ENCODE results near the gene HOMER1.

The HOMER1 gene

DNA sequence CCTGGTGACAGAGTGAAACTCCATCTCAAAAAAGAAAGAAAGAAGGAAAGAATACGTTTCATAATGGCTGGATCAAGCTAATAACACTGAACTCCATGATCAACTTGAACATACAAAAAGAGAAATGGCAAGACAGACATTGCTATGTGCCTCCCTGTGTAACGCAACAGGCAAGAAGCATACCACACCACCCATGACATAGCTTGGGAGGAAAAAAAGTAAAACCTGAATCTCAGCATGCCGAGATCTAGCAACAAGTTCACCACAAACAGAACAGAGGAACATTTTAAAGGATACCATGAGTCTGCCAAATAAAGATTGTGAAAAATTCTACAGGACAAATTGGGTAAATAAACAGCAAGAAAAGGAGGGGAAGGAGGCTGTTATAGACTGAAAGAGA, 26.7 kb downstream of the HOMER1 start:
- no peak for DNase-seq

DNA sequence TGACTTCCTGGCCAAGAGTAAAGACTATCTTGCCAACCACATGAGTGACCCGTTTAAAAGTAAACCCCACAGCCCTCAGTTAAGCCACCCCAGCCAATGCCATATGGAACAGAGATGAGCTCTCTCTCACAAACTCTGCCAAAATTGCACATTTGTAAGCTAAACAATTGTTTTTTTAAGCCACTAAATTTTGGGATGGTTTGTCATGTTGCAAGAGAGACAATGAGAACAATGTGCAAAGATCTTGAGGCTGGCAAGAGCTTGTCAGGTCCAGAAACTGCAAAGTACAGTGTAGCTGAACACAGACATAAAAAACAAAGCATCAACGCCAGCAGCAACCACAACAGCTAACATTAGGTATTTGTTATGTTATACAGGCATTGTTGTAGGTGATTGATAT, 27.8 kb downstream of the HOMER1 start:
- DNase-seq, result no peak

DNA sequence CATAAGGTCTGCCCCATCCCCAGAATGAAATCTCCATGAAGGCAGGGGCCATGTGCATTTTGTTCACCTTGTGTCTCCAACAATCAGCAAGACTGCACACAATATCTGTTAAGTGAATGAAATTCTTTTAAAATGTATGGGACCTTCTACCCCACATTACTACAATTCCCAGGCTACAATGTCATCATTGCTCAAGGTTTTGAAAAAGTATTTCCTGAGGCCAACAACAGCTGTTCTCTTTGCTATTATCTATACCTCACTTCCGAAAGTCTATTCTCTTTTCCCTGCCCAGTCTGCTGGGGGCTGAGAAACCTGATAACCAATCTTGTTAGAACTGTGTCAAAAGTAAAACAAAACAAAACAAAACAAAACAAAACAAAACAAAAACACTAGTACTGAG, 29.2 kb downstream of the HOMER1 start:
- no peak for DNase-seq

DNA sequence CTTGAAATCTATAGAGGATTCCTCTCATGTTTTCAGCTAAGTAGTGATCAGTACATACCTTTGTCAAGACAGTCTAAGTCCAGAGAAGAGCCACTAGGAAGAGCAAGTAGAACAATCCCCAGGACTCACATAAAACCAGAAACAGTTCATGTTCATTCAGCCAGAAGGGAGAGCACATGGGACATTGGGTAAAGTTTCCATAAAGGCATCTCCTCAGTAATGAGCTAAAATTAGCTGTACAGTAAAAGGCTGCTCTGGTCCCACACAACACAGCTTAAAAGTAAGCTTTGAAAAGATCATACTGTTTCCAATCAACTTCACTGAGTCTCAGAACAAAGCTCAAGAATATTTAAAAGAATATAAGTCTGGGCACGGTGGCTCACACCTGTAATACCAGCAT, 32.4 kb downstream of the HOMER1 start:
- no peak for DNase-seq

DNA sequence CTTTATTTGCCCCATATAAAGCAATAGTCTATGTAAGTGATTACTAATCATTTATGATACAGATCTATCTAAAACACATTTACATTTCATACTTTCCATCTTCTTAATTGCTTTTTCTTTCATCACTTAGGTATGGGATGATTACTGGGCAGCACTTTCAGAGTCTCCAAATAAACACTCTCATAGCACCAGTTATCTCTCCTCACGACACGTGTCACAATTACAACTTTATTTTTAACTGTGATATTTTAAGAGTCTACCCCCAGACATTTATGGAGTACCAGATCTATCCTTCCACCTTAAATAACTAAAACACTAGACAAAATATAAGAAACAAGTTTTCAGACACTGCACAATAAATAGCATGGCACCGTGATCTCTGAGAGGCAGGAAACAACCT, 32.9 kb downstream of the HOMER1 start:
- DNase-seq, result no peak

DNA sequence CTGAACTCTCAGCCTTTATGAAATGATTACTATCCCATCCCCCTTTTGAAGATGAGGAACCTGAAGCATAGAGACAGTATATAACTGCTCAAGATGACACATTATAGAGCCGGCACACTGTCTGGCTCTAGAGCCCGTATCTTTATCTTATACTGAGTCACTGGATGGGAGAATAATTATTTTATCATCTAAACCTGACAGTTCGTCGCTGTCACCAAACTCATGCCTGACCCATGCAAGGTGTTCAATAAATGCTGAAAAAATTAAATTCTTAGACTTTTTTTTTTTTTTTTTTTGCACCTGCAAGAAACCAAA, 38.8 kb downstream of the HOMER1 start:
- no peak for DNase-seq

DNA sequence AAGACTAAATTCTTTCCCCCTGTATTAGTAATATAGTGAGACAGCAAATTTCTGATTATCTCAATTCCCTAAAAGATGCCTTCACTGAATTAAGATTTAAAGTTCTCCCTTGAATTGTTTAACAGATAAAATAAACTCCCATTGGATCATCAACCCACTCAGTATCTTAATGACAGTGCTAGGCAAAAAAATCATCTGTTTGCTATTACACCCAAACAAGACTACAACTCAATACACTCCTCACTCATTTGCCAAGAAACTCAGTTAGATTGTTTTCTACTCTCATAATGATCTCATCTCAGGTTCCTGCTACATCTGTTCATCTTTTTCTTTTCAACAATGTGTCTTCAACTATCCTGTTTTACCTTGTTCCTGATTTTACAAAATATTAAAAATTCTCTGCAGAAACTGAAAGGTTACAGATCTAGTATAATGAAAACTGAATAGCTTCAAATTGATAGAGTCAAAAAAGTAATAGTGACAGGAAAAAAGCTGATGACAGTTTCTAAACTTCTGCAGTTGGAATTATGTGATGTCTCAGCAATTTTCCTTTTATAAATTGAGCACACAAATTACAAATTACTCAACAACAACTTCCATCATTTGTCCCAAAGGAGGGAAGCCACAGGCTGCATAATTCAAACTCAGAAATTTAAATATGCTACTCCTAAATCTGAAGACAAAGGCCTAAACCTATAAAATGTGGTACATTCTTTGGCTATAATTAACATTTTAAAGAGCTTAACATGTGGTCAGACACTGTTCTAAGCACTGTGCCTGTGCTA, 39.4 kb downstream of the HOMER1 start:
- DNase-seq, result no peak

DNA sequence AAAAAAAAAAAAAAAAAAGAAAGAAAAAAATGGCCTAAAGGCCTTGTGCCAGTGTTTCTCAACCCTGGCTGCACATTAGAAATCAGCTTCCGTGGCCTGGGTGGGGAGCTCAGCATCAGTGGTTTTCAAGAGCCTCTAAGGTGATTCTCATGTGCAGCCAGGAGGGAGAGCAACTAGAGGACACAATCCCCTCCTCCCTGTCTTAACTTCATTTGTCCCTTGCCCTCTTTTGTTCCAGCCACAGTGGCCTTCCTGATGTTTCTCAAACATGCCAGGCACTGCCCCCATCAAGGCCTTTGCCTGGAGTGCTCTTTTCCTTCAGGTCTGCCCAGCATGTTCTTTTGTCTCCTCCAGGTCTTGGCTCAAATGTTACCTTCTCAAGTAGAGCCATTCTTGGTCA, 42.4 kb downstream of the HOMER1 start:
- DNase-seq, result no peak

DNA sequence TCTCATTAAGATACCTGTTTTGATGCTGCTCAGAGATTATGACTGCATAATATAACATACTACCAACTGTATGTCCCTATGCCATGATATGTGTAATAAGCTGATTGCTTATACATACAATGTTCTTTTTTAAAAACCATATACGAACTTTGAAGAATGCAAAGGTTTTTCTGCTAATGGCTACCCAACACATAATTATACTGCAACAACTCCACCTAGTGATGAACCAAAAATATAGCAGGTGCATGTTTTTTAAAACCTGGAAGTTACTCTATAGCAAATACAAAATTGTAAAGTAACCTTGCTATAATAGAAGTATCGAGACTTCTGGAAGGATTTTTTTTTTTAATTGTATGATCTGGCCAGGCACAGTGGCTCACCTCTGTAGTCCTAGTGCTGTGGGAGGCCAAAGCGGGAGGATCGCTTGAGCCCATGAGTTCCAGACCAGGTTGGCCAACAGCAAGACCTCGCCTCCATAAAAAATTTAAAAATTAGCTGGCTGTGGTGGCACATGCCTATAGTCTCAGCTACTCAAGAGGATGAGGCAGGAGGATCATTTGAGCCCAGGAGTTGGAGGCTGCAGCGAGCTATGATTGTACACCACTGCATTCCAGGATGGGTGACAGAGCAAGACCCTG, 49.1 kb downstream of the HOMER1 start:
- no peak for DNase-seq

DNA sequence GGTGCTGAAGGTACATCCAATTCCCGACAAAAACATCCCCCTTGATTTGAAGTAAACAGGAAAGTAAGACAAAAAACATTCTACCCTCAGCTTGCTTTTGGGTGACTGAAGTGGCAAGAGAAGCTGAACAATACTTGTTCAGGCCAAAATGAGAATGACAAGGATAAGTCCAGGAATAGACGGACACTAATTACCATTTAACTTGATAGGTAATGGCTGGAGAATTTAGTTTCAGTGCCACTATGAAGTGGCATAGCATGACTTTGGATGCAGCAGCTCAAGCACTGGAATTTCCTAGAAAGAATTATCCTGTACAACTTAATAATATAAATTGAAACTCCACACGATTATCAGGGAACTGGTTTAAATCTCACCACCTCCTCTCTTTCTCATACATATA, 49.7 kb downstream of the HOMER1 start:
- DNase-seq, result no peak

DNA sequence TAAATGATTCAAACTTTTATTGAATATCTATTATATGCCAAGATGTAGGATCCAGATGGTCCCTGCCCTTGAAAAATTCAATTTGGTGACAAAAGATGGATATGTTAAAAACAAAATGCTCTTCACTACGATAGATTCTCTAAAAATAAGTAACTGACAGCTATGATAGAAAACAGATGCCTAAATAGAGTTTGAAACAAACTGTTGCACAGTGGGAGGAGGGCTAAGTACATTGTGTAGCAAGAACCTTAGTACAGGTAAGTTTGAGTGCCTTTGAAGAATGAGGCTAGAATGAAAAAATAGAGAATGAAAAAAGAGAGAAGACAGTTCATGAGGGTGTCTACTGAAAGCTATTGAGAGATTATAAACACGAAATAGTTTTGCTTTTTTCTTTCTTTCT, 54.3 kb downstream of the HOMER1 start:
- DNase-seq, result no peak

DNA sequence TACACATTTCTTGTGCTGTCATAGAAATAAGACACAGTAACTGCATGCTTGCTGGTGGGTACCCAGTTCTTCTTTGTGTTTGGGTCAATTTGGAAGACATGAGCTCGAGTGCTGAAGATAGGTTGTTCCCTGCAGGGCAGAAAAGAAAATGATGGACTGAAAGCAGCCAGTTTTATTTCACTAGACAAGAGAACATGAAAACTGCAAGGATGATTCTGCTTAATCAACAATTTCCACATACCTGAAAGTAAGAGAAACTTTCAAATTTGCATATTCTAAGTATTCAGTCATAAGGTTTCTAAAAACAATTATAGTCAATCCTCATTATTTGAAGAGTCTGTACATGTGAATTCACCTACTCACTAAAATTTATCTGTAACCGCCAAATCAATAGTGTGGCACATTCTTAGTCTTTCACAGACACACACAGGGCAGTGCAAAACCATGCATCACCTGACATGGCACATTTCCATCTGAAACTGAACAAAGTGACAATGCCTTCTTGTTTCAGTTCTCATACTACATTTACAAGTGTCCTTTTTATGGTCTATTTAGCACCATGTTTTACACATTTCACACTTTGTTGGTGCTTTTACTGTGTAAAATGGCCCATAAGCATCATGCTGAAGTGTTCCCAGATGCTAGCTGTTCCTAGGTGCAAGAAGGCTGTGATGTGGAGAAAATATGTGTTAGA, 56.9 kb downstream of the HOMER1 start:
- no peak for DNase-seq

DNA sequence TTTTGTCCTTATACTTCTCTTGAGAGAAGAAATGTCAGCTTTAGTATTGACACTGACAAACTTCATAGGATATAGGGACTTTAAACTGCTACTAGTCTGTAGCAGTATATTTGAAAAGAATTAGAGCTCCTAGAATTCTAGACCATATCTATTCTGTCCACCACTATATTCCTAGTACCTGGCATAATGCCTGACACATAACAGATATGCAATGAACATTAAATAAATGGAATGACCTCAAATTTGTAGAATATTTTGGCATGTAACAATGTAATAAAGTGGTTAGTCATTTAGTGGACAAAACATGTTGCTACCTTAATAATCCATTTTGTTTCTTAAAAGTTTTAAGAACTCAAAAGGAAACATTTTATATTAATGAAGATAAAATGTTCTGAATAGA, 57.5 kb downstream of the HOMER1 start:
- DNase-seq, result no peak

DNA sequence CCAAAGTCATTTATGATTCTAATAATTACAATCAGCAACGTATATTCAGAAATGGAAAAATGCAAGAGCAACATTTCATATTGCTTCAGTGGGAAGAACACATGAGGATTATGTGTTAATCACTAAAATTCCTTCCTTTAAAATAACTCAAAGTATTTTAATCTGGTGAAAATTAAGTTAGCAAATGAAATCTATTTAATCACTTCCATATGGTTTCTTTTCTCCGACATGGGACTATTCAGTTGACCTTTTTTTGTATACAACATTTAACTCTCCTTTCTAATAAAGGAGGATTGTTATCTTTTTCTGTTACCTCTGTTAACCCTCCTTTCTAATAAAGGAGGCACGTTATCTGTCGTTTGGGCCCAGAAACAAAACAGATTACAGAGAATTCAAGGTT, 59.9 kb downstream of the HOMER1 start:
- no peak for DNase-seq

DNA sequence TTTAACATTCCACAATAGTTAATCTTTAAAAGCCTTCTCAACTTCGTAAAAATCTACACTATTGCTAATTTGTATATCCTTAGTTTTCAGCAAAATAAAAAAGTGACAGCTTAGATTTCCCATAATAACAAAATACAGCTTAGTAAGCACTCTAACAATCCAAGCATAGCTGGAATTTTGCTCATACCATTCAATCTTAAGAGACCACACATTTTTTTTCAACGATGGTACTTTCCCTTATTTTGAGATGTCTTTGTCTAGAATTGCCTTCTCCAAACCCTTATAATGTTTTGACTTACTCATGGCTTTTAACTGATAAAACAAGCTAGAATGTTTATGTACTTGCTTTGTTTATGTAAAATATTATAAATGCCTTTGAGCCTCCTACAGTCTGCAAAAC, 65.6 kb downstream of the HOMER1 start:
- no peak for DNase-seq

DNA sequence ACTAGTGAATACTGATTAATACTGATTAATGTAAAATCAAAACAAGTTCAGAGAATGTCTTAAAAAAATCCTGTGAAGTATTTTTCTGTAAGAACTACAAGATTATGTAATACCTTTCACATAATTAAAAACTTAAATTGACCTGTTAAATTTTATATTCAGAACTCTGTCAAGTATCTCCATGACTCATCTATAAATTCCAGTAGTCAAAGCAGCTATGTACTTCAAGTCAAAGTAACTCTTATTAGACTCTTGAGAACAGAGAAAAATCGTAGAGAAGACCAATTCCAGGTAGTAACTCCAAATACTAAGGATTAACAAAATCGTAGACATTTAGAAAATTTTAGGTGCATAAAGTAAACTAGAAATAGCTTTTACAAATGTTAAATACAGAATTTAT, 77.1 kb downstream of the HOMER1 start:
- DNase-seq, result no peak

DNA sequence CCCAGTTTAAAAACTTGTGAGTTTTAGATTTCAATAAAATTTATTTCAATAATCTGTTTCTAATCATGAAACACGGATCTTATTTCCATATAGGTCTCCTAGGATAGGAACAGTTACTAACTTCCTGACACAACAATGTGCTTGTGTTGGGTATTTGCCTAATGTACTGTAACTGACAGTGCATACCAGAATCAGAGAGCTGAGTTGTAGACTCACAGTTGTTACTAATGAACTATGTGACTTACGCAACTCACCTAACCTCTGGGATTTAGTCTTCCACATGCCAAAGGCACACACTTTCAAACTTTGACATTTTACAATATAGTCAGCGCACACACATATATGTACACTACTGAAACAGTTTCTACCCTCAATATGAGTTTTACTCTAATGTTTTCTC, 77.7 kb downstream of the HOMER1 start:
- DNase-seq, result no peak

DNA sequence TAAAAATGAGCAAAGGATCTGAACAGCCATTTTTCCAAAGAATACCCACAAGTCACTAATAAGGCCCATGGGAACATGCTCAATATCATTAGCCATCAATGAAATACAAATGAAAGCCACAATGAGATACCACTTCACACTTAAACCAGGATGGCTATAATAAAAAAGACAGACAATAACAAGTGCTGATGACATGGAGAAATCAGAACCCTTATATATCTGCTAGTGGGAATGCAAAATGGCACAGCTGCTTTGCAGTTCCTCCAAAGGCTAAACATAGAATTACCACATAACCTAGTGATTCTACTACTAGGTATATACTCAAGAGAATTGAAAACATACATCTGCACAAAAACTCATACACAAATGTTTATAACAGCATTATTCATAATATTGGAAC, 83.7 kb downstream of the HOMER1 start:
- no peak for DNase-seq

DNA sequence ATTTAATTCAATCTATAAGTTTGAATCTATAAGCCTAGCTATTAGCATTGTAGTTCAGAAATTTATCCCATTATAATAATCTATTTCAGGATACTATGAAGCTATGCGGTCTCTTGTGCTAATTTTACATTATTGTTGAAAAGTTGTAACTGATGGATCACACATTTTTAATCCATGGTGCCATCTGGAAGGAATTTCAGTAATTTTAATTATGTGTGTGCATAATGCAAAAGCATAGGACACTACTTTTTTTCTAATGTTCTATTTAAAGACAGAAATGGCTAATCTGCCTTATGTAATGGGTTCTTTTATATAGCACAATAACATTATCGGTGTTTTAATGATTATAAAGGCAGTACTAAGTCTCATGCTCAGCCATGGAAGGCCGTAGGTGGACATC, 90.6 kb downstream of the HOMER1 start:
- DNase-seq, result no peak

DNA sequence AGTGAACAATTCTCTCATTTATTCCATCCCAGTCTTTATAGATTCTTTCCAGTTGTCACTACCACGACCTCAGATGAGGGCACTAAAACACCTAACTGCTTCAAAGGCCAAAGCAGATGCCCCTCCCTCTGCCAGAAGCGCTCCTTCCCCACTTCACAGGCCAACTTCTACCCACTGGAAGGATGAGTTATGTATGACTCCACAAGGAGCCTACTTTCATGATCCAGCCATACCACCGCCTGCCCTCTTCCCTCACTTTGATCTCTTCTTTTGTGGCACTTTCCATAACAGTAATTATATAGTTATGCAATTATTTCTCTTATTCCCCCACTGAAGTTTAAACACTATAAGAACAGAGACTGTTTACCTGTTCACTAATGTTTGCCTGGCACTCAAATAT, 93.7 kb downstream of the HOMER1 start:
- DNase-seq, result no peak

DNA sequence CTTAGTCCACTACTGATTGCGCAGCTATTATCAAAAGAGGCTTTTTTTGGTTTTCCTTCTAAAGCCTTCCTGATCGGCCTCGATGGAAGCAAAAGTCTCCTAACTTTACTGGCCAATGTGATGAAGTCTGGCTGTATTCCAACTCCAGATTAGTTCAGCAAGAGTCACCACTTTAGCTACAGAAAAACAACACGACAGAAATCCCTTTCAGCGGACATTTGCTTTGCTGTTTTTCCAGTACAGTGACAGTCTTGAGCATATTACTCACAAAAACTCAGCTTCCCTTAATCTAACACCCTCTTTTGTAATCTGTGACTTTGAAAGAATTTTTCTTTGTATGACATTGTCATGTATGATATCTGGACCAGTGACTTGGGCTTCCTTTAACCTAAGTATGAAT, 95.7 kb downstream of the HOMER1 start:
- no peak for DNase-seq

DNA sequence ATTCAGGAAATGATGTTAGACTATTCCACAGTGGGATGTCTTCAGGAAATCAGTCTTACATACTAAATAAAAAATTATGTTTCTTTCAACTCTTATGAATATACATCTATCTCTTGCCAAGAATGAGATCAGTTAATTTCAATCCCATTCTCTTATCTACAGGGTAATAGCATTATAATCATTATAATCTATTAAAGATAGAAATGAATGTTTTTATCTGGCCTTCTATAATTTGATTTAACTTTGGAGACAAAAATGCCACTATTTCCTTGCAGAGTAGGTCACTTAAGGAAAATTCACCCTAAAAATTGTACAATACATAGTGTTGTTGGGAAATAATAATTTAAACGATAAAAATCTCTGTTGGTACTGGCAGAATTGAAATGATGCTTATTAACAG, 96.4 kb downstream of the HOMER1 start:
- DNase-seq, result no peak

DNA sequence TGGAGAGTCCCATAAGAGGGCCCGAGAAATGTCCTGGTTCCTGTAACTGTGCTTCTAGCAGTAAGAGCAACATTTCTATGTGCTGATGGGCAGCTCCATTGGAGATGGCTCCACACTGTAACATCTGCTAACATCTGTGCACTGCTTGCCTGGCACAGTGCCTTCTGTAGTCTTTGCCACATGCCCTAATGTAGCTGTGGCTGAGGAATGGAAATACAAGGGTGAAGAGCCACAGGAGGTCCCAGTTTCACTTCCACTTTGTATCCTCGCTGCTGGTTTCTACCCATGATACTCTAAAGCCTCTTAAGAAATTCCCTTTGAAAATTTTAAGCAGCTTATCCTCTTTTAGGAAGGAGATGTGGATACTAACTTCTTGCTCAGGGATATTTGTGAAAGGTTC, 97.4 kb downstream of the HOMER1 start:
- DNase-seq, result no peak

DNA sequence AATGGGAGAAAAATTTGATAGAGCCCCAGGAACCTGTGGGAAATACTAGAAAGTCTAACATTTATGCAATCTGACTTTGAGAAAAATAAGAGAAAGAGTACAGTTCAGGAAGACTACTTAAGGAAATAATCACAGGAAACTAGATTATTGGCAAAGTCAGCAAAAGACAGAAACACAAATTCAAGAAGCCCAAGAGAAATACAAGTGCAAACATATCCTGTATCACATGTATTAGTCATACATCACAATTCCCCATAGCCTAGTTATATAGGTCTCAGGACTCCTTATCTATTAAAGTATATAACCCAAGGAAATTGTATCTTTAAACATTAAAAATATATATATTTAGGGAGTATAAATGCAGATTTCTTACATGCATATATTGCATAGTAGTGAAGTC, 100.8 kb downstream of the HOMER1 start:
- no peak for DNase-seq

DNA sequence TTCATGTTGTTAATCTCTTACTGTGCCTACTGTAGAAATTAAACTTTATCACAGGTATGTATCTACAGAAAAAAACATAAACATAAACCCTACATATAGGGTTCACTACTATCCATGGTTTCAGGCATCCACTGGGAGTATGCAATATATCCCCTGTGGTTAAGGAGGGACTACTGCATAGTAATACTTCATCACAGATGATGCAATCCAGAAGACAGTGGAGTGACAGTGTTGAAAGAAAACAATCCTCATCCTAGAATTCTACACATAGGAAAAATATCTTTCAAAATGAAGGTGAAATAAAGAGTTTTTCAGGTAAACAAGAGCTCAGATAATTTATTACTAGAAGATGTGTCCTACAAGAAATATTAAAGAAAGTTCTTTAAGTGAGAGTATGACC, 105.9 kb downstream of the HOMER1 start:
- DNase-seq, result no peak

All from NCI-H1436 treated with DMSO at 0.1 percent for 48 hours (cell line).